Activated CD8-positive, alpha-beta memory T cell treated with anti-CD3 and anti-CD28 coated beads for 4 hours (primary cell): ENCODE measurements around the gene CATSPER3.

ENCODE experiments used
- DNase-seq, 2 donors: peaks; one replicate each; pipeline ENCODE4 v3.0.0-alpha.2; 2020; ENCODE audit warnings: low read depth in 2 of 2

CATSPER3 gene

DNA sequence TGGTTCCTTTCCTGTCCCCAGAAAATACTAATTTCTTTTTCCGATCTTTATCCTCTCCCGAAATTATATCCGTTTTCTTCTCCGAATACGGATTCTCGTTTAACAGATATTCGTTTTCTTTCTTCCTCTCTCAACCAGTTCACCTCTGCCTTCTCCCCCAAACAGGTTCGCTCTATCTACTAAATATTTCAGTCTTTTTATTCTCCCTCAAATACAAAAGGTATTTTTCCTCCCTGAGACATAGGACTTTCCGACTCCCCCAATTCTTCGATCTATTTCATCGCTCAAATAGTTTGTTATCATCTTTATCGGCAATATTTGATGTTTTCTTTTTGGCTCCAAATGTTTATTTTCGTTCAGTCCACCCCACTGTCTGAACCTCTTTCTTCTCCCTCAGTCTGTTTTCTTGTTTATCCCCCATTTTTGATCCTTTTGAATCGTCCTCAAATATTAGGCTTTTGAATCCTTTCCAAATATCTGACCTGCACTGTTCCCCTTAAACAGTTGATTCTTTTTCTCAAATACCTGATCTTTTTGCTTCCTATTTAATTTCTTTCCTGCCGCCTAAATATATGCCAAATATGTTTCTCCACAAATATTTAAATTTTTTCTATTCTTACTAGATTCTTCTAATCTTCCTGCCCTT, 61.9 kb downstream of the CATSPER3 start:
- no peak for DNase-seq

DNA sequence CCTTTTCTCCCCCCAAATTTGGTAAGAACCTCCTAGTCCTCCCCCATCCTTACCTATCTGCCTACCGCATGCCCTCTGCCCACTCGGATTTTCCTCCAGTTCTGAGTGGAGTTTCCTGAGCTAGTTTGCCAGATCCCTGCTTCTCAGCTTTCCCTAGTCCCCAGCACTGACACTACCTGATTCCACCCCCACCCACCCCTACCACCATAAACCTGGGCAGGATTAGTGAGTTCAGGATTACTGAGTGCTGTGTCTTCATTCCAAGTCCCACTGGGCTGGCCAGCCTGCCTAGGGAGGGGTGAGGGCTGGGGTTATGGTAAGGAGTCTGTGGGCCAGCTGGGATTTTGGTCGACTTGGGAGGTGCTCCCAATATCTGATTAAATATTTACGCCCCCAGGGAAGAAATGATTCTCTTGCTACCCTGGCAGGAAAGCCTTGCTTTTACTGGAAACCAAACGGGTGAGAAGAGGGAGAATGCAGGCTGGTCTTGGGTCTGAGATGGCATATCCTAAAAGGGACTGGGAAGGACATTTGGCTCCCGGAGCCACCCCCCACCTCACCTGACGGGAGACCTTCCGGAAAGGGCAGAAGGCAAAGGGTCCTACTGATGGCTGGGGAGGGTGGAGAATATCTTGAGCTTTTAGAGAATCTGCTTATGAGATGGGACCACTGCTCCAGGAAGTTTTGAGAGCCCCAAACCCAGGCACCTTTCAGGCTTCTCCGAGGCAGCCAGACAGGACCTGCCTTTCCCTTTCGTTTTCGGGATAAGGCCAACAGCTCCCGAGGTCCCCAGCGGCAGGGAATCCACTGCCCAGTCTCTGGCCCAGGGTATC, 62.6 kb downstream of the CATSPER3 start:
- no peak for DNase-seq

DNA sequence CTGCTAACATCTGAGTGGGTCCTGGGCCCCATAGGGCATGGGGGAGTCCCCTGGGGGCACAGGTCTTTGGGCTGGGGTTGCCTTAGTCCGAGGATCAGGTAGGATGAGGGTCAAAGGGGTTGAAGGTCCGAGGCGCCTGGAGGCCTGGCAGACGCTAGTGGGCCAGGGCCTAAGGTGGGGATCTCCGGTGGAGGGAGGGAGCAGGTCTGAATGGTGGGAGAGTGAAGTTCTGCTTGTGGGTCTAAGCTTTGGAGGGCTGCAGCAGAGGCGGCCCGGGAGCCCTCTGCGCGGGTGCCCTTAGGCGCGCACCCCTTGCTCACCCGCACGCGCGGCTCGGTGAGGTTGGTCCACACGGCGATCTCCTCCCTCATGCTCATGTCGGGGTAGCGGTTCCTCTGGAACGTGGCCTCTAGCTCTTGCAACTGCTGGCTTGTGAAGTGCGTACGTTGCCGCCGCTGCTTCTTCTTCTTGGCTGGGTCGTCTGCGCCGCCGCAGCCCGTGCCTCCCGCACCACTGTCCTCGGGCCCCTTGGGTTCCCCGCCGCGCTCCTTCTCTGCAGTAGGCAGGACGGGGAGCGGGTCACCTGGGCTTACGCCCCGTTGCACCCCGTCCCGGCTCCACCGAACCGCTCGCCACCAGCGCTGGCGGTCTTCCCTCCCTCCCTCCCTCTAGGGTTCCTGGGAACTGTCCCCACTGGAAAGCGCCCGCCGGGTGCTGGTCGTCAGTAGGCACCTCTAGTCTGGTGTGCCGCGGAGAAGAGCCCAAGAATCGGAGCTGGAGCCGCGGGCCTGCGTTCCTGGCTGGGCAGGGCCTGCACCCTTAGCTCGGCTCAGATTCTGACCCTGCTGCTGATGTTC, 63.5 kb downstream of the CATSPER3 start:
- no peak for DNase-seq

DNA sequence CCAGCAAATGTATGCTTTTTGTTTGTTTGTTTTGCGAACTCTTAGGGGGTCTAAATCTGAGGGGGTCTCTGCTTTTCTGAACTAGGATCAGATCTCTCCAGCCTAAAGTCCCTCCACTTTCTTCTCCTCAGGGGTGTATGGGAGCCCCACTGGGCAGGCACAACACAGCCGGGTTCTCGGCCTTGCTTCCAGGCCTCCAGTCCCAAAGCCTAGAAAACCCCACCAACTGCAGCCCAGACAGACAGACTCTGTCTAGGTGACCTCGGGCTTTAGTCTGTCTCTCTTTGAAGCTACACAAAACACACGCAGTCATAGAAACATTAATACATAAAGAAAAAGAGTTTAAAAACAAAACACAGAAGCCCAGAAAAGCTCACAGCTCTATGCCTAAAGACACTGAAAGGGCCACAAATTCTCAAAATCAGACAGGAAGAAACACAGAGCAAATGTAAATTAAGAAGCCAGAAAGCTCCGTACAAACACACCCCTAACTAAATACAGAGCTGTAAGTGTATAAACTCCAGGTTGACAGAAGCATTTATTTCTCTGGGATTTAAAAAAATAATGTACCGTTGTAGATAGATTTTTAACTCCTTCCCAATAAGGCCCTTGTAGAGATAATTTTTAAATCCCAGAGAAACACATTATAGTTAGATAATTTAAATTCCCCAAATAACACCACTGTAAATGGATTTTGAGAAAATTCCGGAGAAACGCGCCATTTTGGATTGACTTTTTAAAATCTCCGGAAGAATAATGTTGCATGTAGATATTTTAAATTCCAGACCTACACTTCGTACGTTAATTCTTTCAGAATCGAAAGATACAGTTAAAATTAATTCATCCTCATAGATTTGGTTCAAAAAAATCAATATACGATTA, 64.3 kb downstream of the CATSPER3 start:
- no peak for DNase-seq

DNA sequence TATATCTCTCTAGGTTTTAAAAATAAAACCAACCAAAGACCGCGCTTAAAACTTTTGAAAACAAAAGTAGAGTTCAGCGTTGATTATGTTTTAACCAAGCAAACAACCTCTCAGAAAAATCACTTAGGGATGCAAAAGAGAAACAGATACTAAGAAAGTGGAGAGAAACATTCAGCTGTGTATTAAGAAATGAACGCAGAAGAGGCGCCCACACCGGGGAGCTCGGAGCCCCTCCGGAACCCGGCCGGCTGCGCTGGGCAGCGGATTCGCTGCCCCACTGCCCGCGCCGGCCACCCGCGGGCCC, 64.9 kb downstream of the CATSPER3 start:
- DNase-seq: no peak

DNA sequence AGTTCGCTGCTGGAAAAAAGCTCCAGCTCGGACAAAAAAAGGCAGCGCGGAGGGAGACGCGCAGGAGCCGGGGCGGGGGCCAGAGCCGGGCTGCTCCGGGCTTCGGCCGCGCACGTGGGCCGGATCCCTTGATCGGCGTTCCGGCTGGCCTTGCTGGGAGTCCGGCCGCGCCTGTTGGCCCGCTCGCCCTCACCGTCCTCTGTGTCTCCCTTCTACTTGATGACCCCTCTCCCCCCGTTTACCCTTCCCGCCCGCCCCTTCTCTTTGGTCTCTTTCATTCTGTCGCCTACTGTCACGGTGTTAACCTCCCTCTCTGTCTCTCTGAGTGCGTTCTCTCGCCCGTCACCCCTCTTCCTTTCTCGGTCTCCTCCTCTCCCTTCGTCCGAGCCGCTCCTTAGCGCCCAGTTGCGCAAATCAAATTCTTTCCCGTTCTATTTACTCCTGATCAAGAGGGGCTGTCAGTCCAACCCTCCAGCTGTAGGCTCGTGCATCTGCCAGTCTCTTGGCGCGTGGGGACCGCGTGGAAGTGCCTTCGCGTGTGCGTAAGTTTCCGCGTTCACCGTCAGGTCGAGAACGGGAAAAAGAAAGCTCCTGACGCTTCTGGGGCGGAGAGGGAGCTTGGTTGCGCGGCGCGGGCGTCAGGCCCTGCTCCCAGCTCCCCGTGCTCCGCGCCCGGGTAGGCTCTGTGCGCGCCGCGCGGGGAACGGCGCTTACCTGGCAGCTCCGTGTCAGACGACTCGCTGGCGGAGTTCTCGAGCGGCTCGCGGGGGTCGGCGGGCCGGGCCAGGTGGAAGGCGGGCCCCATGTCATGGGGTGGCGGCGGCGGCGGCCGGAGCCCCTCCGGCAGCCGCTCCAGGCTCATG, 65.5 kb downstream of the CATSPER3 start:
- no peak for DNase-seq

DNA sequence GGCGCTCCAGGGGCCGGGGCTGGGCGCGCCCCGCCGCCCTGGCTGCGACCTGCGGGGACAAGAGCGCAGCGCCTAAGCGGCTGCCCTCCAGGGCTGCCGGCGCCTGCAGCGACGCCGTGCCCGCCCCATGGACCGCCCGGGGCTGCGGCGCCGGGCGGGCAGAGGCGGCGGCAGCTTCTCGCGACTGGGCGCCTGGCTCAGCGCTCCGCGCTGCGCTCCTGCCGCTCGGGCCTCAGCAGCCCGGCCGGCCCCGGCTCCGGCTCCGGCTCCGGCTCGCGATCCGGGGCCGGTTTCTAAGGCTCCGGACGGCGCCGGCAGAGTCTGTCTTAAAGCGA, 66.2 kb downstream of the CATSPER3 start, which contains the start of gene PITX1:
TSS of gene PITX1 (minus strand) at position 328 of the 335 bp plus-strand sequence. CDS start 347 bp downstream, outside the sequence.
- no peak for DNase-seq

DNA sequence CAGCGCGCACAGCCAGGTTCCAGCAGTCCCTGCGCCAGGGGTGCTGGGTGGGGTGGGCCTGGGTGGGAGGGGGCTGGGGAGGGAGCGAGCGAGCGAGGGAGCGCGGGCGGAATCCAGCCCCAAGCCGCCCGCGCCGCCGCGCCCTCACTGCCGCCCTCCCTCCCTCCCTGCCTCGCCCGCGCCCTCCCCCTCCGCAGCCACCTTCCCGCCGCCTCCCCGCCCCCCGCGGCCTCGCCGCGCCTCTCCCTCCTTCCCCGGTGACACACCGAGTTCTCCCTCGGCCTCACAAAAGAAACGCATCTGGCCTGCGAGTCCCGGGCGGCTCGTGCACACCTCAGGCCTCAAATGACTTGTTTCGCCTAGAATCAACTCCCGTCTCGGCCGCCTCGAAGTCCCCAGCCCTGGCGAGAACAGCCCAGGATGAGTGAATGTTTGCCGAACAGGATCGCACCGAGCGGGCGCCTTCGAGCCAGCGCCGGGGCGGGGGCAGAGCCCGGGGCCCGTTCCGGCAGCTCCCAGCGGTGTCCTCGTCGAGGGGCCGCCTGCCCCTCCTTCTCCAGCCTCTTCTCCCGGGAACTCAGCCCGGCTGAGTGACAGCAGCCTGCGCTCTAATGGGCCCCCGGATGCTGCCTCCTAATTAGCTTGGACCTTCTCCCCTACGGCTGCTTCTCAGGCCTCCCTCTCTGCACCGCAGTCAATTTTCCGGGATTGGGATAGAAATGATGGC, 66.7 kb downstream of the CATSPER3 start:
- no peak for DNase-seq

DNA sequence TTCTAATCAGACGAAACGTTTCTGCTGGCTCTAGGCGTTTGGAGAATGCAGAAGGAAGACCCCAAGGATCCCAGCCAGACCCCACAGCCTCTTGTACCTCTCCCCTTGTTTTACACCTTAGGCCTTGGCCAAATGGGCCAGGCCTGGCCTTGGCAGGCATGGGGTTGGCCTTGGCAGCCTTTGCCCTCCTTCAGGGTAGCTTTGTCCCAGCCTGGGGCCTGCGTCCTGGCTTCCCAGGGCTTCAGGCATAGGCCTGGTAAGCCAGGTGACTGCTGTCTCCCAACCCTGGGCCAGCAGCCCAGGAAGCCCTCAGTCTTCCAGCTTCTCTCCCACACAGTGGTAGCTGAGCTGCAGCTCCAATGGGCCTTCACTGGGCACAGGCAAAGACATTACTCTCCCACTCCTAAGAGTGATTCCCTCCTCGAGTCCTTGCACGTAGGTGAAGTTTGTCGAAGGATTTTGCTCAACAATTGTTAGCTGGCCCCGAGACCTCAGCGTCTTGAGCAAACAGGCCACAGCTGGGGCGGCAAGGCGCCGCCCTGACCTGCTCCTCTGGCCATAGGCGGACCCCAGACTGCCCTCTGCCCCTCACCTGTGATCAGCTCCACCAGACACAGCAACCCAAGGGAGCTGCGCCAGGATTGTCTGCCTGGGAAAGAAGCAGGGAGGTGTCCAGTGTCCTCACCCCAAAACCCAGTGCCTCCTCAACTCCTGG, 67.4 kb downstream of the CATSPER3 start:
- DNase-seq: no peak

DNA sequence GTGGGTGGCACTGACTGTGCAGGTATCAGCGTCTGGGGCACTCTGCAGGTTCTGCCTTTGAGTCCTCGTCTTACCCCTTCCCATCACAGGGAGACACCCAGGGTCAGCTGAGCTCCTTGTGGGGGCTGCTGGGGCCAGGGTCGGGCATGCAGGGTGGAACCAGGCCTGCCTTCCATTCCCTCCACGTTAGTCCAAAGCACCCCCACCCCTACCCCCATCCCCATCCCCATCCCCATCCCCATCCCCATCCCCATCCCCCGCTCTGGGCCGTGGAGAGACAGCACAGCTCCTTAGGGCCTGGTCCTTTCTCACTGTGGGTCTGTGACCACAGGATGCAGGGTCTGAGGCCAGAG, 67.9 kb downstream of the CATSPER3 start:
- DNase-seq: no peak

DNA sequence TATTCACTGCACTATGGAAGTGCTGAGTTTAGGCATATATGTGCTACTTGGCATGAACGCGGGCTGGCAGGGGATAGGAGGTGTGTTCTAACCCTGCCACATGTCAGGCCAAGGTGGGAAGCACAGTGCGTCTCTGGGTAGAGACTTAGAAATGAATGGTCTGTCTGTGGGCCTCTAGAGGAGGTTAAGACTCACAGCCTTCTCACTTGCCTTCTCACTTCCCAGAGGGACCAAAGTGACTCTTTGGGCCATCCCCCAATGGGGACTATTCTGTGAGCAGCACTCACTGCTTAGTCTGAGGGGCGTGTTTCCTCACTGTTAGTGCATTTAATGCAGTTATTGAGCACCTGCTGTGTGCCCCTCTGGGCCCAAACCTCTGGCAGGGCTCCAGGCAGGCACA, 68.7 kb downstream of the CATSPER3 start:
- no peak for DNase-seq

DNA sequence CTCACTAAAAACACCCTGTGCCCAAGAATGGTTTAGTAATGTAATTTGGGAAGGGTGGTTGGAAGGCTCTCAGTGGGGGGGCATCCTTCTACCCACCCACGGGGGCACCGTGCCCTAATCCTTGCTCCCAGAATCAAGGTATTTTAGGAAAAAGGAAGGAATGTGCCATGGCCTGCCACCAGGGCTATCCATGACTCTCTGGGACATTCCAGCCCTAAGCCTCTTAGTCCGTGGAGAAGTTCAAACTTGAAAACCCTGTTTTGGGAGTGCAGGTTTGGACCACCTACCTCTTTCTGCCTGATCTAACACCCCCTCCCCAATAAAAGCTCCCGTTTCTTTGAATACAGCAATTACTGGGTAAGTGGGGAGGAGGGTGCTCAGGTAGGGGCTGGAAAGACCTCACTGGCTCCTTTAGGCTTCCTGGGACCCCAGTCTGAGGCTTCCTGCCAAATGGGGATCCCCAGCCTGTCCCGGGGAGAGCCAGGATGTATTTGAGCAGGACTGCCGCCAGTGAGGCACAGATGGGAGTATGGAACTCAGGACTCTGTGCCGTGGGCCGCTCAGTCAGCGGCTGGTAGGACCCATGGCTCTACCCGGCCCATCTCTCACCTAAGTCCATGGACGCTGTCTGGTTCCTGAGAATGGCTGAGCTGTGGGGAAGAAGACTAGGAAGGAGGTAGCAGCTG, 70.0 kb downstream of the CATSPER3 start:
- no peak for DNase-seq

DNA sequence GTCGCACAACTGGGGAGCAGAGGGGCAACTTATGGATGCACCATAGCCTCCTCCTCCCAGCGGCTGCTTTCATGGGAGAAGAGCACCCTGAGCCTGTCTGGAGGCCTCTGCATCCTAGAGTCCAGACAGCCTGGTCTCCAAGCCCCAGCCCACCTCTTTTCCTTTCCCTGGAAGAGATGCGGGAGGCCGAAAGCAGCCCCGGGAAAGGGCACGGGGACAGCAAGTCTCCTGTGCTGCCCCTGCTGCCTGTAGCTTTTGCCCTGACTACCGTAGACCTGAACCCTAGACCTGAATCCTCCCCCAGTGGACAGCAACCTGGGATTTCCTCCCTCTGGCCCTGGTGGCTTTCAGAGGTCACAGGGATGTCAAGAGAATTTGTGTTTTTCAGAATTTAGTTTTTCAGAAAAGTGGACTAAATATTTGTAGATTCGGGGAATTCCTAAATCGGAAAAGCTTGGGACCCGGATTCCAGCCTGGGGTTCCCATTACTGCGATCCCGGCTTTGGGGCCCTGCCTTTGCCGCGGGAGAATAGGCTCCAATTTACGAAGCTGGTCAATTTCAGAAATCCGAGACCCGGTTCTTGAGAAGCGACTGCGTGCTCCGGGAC, 70.6 kb downstream of the CATSPER3 start:
- DNase-seq: no peak

DNA sequence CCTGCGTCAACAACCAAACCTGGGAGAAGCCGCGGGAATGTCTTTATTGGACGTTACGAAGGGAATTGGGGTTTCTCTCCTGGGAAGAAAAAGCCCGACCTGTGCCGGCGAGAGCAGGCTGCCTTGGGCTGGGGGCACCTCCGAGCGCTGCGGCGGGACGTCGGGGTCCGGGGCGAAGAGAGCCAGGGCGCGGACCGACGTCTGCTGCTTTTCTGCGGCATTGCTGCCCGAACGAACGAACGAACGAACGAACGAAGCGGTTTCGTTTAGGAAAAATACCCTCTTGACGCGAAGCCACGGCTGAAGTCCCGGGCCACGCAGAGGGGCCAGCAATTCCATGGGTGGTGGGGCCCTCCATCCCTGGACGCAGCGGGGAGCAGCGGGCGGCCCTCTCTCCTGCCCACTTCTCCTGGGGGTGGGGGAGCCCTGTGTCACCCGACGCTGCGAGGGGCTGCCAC, 71.1 kb downstream of the CATSPER3 start:
- no peak for DNase-seq

DNA sequence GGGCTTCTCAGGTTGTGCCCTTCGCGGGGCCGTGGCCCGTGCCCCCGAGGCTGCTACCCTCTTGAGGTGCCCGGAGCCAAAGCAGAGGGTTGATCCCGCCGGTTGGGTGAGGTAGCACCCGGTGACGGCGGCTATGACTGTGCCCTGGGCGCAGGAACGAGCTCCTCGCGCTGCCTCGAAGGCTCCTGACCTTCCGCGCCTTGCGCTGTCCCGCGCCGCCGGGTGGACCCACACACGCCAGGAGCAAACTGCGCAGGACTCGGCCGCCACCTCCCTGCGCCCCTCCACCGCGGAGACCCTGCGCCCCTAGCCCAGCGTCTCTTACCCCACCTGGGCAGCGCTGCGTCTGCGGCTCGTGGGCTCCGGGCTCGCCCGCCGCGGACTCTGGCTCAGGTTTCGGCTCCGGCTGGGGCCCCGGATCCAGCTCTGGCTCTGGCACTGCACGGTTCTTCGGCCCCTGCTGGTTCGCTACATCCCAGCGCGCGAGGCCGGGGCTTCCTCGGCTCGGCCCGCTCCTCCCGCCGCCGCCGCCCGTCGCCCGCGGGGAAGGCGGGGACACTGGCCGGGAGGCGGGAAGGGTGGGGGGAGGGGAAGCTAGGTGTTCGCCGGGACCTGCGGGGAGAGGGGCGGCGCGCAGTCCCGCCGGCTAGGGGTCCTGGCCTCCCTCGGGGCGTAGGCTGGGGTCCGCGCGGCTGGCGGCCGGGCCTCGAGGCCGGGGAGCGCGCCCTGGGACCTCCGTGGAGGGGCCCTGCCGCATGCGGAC, 71.7 kb downstream of the CATSPER3 start:
- no peak for DNase-seq

DNA sequence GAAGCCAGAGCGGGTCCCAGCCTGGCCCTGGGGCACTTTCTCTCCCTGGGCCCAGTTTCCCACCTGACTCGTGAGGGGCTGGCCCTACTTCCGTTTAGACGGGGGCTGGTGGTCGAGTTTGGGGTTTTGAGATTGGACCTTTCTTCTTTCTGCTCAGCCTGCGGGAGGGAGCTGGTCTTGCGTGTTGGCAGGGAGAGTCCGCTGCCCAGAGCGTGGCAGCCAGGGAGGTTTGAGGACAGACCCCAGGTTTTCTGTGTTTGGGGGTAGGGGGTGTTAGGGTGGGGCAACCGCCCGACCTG, 72.3 kb downstream of the CATSPER3 start:
- DNase-seq: no peak

DNA sequence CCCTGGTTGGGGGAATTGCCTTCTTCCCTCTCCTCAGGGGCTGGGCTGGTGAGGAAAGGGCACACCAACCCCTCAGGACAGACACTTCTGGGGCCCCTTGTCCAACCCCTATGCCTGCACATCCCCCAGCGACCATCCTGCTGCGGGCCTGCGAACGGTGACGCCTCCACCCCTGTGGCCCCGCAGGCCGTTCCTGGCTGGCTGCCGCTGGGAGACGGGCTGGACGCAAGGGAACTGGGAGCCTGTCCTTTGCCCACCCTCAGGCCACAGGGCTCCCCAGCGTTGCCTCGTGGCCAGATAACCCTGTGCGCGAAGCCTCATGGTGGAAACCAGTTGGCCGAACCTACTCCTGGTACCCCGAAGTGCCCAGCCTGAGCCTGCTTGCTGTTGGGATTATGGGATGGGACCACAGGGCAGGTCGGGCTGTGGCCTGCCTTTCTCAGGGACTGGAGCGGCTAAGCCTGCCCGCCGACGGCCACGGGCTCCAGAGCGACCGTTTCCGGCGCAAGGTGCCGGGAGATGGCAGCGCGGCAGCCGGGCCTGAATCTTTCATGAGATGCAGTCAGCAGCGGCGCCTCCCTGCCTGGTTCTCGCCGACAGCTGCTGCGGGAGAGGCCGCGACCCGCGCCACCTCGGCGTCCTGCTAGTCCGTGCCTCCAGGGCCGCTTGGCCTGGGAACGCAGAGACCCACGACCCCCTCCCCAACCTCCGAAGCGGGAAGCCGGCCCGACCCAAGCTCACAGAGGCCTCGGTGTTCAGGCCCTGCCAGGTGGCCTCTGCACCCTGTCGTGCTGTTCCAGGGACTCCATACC, 72.8 kb downstream of the CATSPER3 start:
- no peak for DNase-seq
